ENCODE results near the gene RALGAPA2. TPM values are rescaled to one million over a fixed set of nuclear protein-coding genes. Genes with fewer than 3 reads are reported as not detected.

The RALGAPA2 gene
- total RNA-seq, 1 experiment from 2014 or later: 26.3 TPM

DNA sequence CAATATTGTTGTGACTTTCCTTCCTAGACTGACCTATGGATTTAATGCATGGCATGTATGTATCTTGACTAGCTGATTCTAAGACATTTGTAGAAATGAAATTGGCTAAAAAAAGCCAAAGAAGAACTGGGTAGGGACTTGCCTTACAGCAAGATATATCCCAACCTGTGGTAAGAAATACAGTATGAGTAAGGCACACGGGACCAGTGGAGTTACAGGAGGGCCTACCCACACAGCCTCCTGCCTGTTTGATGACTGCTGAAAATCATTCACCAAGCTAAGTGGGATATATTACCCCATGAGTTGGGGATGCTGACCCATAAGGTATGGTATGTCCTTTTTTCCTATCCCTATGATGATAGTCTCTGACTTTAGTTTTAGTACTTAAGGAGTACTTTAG is 232.3 kb downstream of the RALGAPA2 start:
- TF ChIP-seq, protein P1, sequence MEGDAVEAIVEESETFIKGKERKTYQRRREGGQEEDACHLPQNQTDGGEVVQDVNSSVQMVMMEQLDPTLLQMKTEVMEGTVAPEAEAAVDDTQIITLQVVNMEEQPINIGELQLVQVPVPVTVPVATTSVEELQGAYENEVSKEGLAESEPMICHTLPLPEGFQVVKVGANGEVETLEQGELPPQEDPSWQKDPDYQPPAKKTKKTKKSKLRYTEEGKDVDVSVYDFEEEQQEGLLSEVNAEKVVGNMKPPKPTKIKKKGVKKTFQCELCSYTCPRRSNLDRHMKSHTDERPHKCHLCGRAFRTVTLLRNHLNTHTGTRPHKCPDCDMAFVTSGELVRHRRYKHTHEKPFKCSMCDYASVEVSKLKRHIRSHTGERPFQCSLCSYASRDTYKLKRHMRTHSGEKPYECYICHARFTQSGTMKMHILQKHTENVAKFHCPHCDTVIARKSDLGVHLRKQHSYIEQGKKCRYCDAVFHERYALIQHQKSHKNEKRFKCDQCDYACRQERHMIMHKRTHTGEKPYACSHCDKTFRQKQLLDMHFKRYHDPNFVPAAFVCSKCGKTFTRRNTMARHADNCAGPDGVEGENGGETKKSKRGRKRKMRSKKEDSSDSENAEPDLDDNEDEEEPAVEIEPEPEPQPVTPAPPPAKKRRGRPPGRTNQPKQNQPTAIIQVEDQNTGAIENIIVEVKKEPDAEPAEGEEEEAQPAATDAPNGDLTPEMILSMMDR (IDR thresholded peaks at IDR 0.05; ENCODE audit: unreplicated experiment): no peak
- no TSS peak for BruUV-seq (replicated peaks)
- no peak overlapping the region for H3K27ac Mint-ChIP-seq (ENCODE audit: unreplicated experiment)
- H3K27me3 Mint-ChIP-seq (ENCODE audit: unreplicated experiment): no peaks in the 10 kb centered on the region
- H3K4me3 Mint-ChIP-seq (ENCODE audit: low read depth, unreplicated experiment): no peak overlapping the region
- CTCF ChIA-PET: no interaction called here
- DNase-seq: no peak
- no peaks in the 10 kb centered on the region for H3K9me3 Mint-ChIP-seq (ENCODE audit: low read depth, unreplicated experiment)
- intact Hi-C loops (cut with micrococcal nuclease; ENCODE audit: unreplicated experiment): no loop called here
- H3K36me3 Mint-ChIP-seq (ENCODE audit: insufficient read depth, unreplicated experiment): no peaks in the 10 kb centered on the region
- peaks cover 12% of the 10 kb centered on the region for H3K4me1 Mint-ChIP-seq (ENCODE audit: low read depth, unreplicated experiment)

- intact Hi-C loops (cut with micrococcal nuclease; ENCODE audit: unreplicated experiment): no loop called here
- BruUV-seq (replicated peaks): no TSS peak
- no peak for DNase-seq
- Mint-ChIP-seq H3K27me3 (ENCODE audit: unreplicated experiment) (no peaks in the 10 kb centered on the region), H3K27ac (ENCODE audit: unreplicated experiment) (no peak overlapping the region), H3K36me3 (ENCODE audit: insufficient read depth, unreplicated experiment) (peaks cover 4% of the 10 kb centered on the region), H3K9me3 (ENCODE audit: low read depth, unreplicated experiment) (no peaks in the 10 kb centered on the region), H3K4me3 (ENCODE audit: low read depth, unreplicated experiment) (no peak overlapping the region), H3K4me1 (ENCODE audit: low read depth, unreplicated experiment) (peaks cover 7% of the 10 kb centered on the region)
- CTCF ChIA-PET: no interaction called here
- TF ChIP-seq, protein P1 (IDR thresholded peaks at IDR 0.05; ENCODE audit: unreplicated experiment): no peak
Observed at GRCh38 chr20:20477444-20478041, 234.9 kb downstream of the RALGAPA2 start.

- Mint-ChIP-seq H3K9me3 (ENCODE audit: low read depth, unreplicated experiment) (no peaks in the 10 kb centered on the region), H3K4me1 (ENCODE audit: low read depth, unreplicated experiment) (no peaks in the 10 kb centered on the region), H3K27me3 (ENCODE audit: unreplicated experiment) (no peaks in the 10 kb centered on the region), H3K27ac (ENCODE audit: unreplicated experiment) (no peak overlapping the region), H3K4me3 (ENCODE audit: low read depth, unreplicated experiment) (no peak overlapping the region), H3K36me3 (ENCODE audit: insufficient read depth, unreplicated experiment) (peaks cover 4% of the 10 kb centered on the region)
- CTCF ChIA-PET: no interaction called here
- TF ChIP-seq, protein P1 (IDR thresholded peaks at IDR 0.05; ENCODE audit: unreplicated experiment): no peak
- intact Hi-C loops (cut with micrococcal nuclease; ENCODE audit: unreplicated experiment): no loop called here
- no peak for DNase-seq
- BruUV-seq (replicated peaks): no TSS peak
Observed at GRCh38 chr20:20476504-20476903, 235.9 kb downstream of the RALGAPA2 start.

DNA sequence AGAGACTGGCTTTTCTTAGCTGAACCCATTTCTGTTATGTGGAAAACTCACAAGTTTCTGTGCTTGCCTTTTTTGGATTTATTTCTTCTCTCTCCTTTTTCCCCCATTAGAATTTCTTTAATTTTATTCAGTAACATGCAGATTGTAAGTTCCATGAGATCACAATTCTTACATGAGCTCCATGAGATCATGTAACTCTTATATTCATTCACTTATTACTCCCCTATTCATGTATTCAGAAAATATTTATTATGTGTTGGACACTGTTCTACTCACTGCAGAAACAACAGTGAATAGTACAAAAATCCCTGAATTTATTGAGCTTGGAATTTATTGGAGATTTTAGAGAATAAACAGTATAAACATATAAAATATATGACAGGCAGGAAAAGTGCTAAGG is 238.8 kb downstream of the RALGAPA2 start:
- Mint-ChIP-seq H3K9me3 (ENCODE audit: low read depth, unreplicated experiment) (no peaks in the 10 kb centered on the region), H3K4me3 (ENCODE audit: low read depth, unreplicated experiment) (no peak overlapping the region), H3K36me3 (ENCODE audit: insufficient read depth, unreplicated experiment) (peaks cover 4% of the 10 kb centered on the region), H3K4me1 (ENCODE audit: low read depth, unreplicated experiment) (no peaks in the 10 kb centered on the region), H3K27me3 (ENCODE audit: unreplicated experiment) (no peaks in the 10 kb centered on the region), H3K27ac (ENCODE audit: unreplicated experiment) (no peak overlapping the region)
- intact Hi-C loops (cut with micrococcal nuclease; ENCODE audit: unreplicated experiment): no loop called here
- no TSS peak for BruUV-seq (replicated peaks)
- TF ChIP-seq, protein P1 (IDR thresholded peaks at IDR 0.05; ENCODE audit: unreplicated experiment): no peak
- CTCF ChIA-PET: no interaction called here
- DNase-seq: no peak

Data from Calu3 (cell line).